ENCODE data around the gene EXOC3L1.

The EXOC3L1 gene

DNA sequence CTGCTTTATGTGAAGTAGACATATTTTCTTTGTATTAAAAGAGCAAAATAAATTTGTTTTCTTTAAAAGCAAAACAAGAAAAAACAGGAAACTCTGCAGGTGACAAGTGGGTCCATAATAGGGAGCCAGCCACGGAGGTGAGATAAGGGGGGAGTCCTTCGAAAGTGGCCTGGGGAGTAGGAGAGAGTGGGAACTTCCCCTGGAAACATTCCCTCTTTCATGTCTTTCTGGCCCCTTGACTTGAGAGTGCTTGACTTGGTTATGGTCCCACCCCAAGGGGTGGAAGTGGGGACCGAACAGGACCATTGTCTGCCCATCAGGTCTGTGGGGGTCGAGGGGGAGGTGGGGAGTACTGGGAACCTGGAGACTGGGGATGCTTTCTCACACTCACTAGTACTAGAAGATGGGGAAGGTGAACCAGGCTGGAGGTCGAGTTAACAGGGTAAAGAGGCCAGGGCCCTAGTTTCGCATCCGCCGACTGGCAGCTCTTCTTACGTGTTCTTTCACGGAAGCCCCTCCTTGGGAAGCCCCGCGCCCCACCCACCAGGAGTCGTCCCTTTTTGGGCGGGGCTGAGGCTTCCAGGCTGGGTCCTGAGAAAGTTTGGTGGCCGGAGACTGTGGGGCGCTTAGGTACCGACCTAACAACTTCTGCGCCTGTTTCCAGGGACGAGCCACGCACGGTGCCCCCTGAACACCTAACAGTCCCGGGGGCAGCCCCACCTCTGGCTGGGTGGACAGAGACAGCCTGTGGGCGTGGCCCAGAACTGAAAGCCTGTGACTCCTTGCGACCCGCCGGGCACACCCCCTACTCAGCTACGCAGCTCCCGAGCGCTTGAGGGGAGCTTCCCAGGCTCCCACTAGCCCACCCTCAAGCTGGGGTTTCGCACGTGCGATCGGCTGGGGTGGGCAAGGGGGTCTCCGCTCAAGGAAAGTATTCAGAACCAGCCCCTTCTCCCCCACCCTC is 31.0 kb downstream of the EXOC3L1 start:
- DNase-seq, result peak; percentile 92

DNA sequence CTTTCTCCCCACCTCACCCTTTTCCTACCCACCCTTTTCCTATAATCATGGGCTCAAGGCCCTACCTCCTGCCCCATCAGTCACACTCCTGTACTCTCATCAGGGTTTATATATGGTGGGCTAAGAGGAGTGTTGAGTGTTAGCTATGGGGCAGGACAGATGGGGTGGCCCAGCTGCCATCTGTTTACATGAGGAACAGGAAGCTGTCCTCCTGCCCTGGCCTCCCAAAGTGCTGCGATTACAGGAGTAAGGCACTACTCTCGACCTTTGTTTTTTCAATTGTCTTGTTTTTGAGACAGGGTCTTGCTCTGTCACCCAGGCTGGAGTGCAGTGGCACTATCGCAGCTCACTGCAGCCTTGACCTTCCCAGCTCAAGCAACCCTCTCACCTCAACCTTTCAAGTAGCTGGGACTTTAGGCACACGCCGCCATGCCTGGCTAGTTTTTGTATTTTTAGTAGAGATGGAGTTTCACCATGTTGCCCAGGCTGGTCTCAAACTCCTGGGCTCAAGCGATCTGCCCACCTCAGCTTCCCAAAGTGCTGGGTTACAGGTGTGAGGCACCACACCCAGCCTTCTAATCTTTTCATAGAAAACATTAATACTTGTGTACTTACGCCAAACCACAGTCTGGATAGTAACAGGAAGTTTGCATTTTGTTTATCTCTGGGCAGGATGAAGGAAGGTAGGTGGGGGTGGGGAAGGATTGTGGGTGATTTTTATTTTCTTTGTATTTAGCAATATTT is 31.9 kb downstream of the EXOC3L1 start:
- DNase-seq, result peak; percentile 74

DNA sequence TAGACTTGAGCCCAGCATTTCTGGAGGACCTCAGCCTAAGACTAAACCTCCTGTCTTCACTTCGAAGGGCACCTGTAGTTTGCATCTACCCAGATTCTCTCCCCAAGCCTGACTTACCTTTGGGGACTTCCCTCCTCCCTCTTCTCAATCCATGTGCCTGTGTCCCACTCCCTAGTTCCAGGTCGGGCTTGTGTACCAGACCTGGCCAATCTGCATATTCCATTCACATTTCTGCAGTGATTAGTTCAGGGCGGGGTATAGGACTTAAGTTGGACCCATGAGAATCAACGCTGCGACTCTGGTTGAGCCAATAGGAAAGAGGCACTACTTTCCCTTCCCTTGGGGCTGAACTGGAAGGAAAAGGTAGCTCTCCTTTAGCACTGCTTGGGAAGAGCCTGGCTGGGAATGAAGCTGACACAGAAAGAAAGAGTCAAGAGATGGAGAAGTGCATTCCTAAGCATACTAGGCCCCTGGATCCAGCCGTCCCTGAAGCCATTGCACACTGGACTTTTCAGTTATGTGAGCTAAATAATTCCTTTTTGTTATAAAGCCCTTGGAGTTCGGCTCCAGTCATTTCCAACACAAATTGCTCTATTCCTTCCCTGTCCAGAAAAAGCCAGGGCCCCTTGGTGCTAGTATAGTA is 32.7 kb downstream of the EXOC3L1 start:
- no peak for DNase-seq

DNA sequence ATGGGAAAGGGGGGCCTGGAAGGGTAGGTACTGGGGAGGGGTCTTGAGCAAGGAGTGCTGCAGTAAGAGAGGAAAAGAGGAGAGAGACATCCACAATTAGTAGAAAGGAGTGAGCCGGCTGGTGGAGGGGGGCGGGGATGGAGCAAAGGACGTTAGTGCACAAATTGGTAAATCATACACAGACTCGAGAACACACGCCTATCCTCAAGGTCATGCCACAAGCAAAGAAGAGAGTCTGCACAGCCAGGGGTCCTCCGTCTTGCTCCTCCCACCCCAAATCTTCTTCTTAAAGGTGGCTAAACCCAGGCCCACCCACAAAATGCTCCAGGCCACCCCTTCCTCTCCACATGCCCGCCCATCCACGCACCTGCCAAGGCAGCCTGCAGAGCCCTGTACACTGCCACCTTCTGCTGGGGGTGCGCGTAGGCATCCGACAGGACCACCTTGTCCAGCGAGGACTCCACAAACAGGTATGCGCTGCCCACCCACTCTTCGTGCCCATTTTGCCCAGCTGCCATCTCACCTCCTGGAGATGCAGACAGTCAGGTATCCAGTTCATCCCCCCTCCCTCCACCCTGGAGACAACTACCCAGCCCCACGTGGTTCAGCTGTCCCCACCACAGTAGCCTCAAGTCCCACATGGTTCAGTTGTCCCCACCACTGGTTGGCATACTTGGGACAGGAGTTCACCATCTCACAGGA is 33.6 kb downstream of the EXOC3L1 start:
- DNase-seq, result no peak

DNA sequence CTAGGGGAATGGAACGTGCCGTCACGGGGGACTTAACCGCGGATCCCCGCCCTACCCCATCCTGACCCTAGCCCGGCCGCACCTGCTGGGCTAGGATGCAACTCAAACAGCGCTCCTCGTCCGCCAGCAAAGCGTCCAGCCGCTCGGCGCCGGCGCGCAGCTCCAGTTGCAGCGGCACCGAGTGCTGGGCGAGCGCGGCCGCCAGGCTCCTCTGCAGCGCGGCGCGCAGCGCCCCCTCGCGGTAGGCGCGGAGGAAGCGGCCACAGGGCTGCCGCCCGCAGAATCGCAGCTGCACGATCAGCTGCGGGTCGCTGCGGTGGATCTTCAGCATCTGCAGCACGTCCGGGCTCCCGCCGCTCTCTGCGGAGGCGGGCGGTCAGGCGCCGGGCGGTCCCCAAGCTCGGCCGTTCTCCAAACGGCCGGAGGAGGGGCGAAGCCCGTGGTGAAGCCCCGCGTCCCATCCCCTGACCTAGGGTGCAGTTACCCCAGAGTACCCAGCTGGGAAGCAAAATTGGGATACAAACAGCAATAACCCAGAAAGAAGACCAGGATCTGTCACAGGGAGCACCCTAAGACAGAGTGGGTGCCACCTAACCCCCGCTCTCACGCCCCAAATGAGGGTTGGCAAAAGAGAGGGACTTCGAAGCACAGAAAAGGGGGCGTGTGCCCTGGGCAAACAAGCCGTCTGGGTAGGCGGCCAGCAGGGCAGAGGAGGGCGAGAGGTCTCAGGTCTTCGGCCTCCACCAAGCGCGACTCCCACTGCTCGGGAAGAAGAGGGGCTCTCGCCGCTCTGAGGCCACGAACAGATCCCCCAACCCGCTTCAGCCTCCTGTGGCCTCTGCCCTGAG is 34.4 kb downstream of the EXOC3L1 start:
- DNase-seq, result peak; percentile 82

GRCh38 chr16:67154578-67155294 is 35.2 kb downstream of the EXOC3L1 start:
- DNase-seq, result no peak

DNA sequence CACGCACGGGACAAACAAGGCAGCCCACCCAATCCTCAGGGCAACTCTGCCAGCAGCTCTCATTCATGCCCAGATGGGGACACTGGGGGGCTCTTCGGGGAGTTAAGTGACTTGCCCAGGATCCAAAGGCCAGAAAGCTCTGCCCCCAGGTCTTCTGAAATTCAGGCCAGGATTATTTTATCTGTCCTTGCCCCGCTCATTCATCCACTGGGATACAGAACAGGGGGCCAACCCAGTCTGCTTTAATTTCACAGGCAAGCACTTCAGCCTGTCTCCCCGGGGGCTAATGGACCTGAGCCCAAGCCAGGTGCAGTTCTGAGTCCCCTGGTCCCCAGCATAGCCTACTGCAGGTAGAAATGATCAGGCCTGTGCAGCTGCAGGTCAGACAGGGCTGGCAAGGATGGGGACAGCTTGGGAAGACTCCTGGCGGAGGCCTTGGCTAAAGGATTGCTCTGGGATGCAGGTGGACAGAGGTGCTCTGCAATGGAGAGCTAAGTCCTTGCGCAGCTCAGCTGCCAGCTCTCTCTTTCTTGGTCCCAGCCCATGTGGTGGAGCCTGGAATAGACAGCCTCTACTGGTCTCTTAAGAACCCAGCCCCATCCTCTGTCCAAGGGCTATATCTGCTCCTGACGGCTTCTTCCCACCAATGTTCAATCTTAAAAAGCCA is 38.4 kb downstream of the EXOC3L1 start:
- DNase-seq, result no peak

GRCh38 chr16:67150833-67151396 is 39.0 kb downstream of the EXOC3L1 start, which contains the start of gene B3GNT9:
Gene B3GNT9 (minus strand): TSS chr16:67150998. CDS start chr16:67150485, 513 bp downstream.
- peak; percentile 41 for DNase-seq

DNA sequence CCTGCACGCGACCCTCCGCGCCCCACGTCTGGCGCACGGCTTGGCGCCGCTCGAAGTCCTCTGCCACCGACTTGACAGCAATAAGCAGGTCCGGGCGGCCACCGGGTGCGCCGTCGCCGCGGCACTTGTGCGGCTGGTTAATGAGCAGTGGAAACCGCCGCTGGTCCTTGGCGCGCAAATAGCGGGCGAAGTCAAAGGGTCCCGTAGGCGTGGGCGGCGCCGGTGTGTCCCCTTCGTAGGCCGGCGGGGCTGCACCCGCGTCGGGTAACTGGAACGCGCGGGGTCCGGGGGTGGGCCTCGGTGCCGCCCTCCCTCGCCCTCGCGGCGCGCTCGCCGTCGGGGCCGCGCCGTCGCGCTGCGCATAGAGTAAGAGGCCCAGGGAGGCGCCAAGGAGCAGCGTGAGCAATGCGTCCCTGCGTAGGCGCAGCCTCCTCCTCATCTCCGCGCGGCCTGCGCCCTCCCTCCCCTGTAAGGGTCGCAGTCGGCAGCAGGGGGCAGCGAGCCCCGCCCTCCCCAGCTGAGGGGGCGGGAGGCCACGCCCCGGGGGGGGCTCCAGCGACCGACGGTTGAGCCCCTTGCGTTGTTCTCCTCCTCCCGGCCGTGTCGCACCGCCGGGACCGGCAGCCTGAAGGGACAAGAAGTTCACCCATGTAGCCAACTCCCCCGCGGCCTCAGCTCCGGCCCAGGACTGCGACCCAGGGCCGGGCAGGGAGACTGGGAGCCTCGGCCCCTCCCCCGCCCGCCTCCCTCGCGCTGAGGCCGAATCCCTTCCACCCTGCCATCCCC is 39.7 kb downstream of the EXOC3L1 start:
- DNase-seq, result peak; percentile 46

- no peak for DNase-seq
Measured at GRCh38 chr16:67149276-67150046, 40.5 kb downstream of the EXOC3L1 start.

GRCh38 chr16:67148656-67149275 is 41.2 kb downstream of the EXOC3L1 start:
- no peak for DNase-seq

- no peak for DNase-seq
Measured at GRCh38 chr16:67148221-67148620, 41.7 kb downstream of the EXOC3L1 start.

GRCh38 chr16:67147437-67148140 is 42.3 kb downstream of the EXOC3L1 start:
- DNase-seq, result no peak

DNA sequence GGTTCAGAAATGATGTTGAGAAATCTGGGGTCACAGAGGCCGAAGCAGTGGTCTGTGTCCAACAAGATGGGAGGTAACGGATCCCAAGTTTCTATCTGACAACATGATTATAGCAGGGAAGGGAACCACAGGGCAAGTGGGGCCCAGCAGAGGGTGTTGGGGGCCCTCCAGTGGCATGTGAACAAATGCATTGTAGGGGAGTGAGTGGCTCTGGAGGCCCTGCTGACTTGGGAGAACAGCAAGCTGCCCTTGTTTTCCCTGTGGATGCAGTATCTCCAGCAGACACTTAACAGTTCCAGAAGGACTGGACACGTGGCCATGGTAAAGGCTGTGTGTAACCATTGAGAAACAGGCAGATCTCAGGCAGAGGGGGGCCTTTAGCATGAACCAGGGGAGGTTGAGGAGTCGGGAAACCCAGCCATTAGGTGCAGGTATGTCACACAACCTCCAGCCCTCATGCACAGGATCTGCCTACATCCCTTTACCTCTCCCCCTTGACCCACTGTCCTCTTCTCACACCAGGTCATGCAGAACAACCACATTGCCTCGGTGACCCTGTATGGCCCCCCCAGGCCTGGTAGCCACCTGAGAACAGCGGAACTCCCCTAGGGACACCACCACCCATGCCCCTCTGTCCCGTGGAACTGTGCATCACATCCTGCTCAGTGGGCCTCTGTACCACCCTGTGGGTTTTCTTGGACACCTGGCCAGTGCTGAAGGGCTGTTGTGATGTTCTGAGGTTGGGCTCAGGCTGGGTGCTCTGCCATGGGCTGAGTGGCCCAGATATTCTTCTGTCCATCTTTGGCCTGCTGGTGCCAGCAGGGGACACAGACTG is 43.2 kb downstream of the EXOC3L1 start:
- DNase-seq, result no peak

DNA sequence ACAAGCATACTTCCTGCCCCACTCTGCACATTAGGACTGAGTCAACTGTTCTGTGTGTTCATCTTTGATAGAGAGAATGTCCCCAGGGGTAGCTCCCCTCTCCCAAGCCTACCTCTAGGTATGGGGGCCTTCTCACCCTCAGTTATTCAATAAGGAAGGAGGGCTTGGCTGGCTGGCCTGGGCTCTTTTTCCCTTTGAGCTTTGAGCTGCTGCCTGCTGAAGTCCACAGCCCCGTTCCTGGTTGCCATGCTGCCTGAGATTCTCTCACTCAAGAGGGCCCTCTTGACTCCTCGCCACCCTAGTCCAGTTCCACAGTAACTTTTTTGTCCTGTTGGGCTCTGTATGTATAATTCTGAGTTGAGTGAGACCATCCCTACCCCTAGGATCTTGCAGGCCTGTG is 44.2 kb downstream of the EXOC3L1 start:
- no peak for DNase-seq

GRCh38 chr16:67144943-67145342 is 45.0 kb downstream of the EXOC3L1 start:
- DNase-seq, result no peak
